Astrocyte of the spinal cord (primary cell): ENCODE data around the gene PRR5.

Source experiments
- DNase-seq: peaks from one replicate; pipeline ENCODE4 v3.0.0; 2011; ENCODE audit warnings: low read depth, low spot score
- H3K4me3 ChIP-seq: 2 replicates; pipeline ENCODE4 v1.5.1; 2011; ENCODE audit warnings: low read depth, mild to moderate bottlenecking, low read length, moderate library complexity
- CTCF ChIP-seq: IDR thresholded peaks from 2 replicates; pipeline ENCODE4 v1.5.1; 2012; ENCODE audit warnings: low read depth, mild to moderate bottlenecking, low read length, inconsistent platforms
- in situ Hi-C: cut with HindIII; loops from 2 replicates; pipeline ENCODE4 v1.10.0; 2017; ENCODE audit warnings: low sequenced_read_pairs

The PRR5 gene

GRCh38 chr22:44759430-44760310 is 57.7 kb downstream of the PRR5 start:
- no peak for TF ChIP-seq CTCF
- no peak overlapping the region for H3K4me3 ChIP-seq
- DNase-seq: no peak
- in situ Hi-C loops: no loop called here

DNA sequence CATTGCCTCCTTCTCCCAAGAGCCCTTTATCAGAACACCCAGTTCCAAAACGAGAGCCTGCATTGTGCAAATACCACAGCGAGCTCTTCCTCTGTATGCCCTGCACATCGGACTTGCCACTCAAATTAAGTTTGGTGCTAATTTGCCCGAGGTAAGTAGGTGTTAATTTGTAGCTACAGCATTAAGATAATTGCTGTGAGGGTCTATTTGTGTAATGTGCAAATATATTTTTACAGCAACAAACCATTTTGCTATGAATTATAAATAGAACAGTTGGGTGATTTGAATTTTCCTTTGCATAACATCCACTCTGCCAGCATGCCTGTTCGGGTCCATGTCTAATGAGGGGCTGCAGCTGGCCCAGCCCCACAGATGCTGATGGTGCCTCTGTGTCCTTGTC is 58.5 kb downstream of the PRR5 start:
- in situ Hi-C loops: no loop called here
- H3K4me3 ChIP-seq: no peak overlapping the region
- TF ChIP-seq CTCF: no peak
- no peak for DNase-seq

DNA sequence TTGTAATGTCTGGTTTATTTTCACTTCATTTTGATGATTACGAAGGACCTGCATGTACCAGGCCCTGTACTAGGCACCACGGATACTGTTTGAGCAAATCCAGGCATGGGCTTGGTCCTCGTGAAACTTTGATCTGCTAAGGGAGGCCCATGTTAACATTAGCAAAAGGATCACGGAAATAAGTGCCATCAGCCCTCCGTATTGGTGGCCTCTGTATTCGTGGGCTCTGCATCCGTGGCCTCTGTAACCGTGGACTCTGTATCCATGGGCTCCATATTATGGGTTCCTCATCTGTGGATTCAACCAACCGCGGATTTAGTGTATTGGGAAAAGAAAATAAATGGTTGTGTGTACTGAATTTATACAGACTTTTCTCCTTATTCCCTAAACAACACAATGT is 59.0 kb downstream of the PRR5 start:
- no peak for DNase-seq
- in situ Hi-C loops: no loop called here
- no peak for TF ChIP-seq CTCF
- no peak overlapping the region for H3K4me3 ChIP-seq

- no peak for TF ChIP-seq CTCF
- no peak for DNase-seq
- H3K4me3 ChIP-seq: no peak overlapping the region
- in situ Hi-C loops: no loop called here
Observed at GRCh38 chr22:44764373-44764772, 62.4 kb downstream of the PRR5 start.

DNA sequence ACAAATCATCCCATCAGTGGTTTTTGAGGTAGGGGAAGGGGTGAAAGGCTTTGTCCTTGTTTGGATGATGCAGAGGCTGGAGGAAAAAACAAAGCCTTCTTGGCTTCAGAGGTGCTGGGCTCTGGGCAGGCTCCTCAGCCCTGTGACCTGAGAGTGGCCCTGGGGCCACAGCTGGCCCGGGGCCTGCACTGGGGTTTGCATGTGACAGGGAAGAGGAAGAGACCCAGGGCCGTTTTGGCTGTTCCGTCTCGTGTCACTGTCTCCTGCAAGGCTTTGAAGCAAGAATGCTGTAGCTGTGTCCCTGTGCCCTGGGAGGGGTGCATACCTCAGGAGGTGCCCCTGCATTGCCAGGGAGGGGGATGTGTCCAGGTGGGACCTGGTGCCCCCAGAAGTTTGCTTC is 63.0 kb downstream of the PRR5 start:
- no peak for DNase-seq
- H3K4me3 ChIP-seq: no peak overlapping the region
- in situ Hi-C loops: no loop called here
- no peak for TF ChIP-seq CTCF

- no peak for TF ChIP-seq CTCF
- in situ Hi-C loops: no loop called here
- DNase-seq: no peak
- no peak overlapping the region for H3K4me3 ChIP-seq
Observed at GRCh38 chr22:44765571-44766285, 63.7 kb downstream of the PRR5 start.
